GM12872 (cell line): ENCODE results near the gene RAB23.

Source experiments
- TF ChIP-seq, protein P1 (sequence below): IDR thresholded peaks from 3 replicates; pipeline ENCODE4 v1.5.1; 2011; ENCODE audit warnings: low read depth, mild to moderate bottlenecking, low read length, moderate library complexity; ENCODE audit not compliant: insufficient read depth

The RAB23 gene

GRCh38 chr6:57252137-57252536 lies 30.0 kb upstream of the RAB23 start:
- TF ChIP-seq, protein P1, sequence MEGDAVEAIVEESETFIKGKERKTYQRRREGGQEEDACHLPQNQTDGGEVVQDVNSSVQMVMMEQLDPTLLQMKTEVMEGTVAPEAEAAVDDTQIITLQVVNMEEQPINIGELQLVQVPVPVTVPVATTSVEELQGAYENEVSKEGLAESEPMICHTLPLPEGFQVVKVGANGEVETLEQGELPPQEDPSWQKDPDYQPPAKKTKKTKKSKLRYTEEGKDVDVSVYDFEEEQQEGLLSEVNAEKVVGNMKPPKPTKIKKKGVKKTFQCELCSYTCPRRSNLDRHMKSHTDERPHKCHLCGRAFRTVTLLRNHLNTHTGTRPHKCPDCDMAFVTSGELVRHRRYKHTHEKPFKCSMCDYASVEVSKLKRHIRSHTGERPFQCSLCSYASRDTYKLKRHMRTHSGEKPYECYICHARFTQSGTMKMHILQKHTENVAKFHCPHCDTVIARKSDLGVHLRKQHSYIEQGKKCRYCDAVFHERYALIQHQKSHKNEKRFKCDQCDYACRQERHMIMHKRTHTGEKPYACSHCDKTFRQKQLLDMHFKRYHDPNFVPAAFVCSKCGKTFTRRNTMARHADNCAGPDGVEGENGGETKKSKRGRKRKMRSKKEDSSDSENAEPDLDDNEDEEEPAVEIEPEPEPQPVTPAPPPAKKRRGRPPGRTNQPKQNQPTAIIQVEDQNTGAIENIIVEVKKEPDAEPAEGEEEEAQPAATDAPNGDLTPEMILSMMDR = no peak

DNA sequence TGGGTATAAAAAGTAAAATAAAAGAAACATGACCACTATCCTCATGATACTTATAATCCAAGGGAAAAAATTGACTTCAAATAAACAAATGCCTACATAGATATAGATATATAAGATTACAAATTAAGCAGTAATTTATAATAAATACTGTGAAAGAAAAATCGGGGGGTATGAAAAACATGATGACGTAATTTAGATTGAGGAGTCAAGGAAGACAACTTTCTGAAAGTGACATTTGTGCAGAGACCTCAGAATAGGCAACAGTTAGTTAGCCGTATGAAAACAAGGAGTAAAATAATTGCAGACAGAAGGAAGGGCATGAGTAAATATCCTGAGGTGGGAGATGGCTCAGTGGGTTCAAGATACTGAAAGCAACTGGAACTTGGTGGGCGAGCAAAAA lies 28.2 kb upstream of the RAB23 start:
- TF ChIP-seq, protein P1 = no peak

DNA sequence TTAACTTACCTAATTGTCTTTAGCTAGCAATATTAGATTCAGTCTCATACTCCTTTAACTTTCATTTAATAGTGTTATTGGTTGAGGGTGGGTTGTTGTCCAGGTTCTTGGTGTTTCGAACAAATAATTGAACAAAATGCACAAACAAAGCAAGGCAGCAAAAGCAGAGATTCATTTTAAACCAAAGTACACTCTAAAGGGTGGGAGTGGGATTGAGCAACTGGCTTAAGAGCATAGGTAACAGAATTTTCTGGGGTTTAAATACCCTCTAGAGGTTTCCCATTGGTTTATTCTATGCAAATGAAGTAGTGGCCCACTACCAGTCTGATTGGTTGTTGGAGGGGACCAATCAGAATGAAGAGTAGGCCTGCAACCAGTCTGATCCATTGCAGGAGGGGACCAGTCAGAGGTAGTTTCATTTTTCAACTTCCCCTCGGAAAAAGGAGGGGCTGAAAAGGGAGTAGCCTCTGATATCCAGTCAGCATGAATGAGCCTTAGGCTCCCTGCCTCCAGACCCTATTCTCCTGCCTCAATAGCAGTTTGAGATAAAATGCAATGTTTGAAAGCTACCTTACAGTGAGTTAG lies 26.3 kb upstream of the RAB23 start:
- TF ChIP-seq, protein P1 = no peak

GRCh38 chr6:57247603-57248002 lies 25.5 kb upstream of the RAB23 start:
- TF ChIP-seq, protein P1 = no peak

DNA sequence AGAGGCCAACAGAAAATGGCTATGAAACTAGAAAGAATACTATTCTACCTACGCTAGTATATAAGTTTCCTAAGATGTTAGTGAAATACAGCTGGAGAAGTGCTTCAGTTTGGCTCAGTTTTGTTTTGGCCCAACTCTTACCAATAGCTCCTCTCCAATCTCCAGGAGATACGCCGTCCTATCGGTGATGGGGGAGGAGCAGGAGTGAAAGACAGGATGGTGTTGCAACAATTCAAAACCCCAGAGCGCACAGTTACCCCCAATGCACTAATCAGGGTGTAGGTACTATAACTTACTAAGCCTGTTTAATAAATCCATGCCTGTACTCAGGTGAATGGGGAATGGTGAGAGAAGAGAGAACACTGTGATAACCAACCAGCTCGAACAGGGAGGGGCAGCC lies 24.2 kb upstream of the RAB23 start:
- TF ChIP-seq, protein P1 = no peak

GRCh38 chr6:57243954-57244353 lies 21.8 kb upstream of the RAB23 start:
- TF ChIP-seq, protein P1 = no peak

DNA sequence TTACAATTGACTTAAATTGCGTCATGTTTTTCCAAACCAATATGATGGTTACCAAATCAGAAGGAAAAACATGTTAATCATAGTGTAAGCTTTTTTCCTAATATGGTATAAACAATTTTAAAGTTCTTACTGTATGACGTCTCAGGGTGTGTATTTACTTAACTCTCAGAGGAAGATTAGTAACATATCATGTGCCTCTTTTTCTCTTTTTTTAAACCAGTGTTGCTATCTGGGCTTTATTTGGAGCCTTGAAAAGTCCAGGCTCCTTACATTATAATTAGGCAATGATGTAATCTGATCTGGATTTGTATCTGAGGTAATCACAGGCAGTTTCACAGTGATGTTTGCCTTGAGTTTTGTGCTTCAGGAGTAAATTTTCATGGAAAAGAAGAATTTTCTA lies 20.4 kb upstream of the RAB23 start:
- TF ChIP-seq, protein P1 = no peak

- TF ChIP-seq, protein P1 = no peak
Observed at GRCh38 chr6:57226221-57226620, 4.1 kb upstream of the RAB23 start.
